ENCODE data around the gene PHF10.

PHF10 gene

GRCh38 chr6:169709293-169709692, 15.0 kb downstream of the PHF10 start:
- no peaks in the 10 kb centered on the region for H3K27me3 ChIP-seq (ENCODE audit: insufficient read depth, low read length, poor library complexity)
- no peak overlapping the region for H3K4me2 ChIP-seq (ENCODE audit: insufficient read depth, low read length)
- H2AFZ ChIP-seq (ENCODE audit: low read depth, low read length): no peak overlapping the region
- peaks cover 85% of the 10 kb centered on the region for H3K36me3 ChIP-seq (ENCODE audit: insufficient read depth, low read length)
- peaks cover 11% of the 10 kb centered on the region; the same call in 1 of the 2 replicates for H4K20me1 ChIP-seq (ENCODE audit: insufficient read depth, low read length)
- peaks cover 36% of the 10 kb centered on the region for H3K79me2 ChIP-seq (ENCODE audit: insufficient read depth, low read length)
- ATAC-seq (ENCODE audit: insufficient read depth, low read depth) (no peak), DNase-seq (no peak)
- H3K9ac ChIP-seq (ENCODE audit: low read depth, low read length): no peak overlapping the region
- no peak overlapping the region for H3K4me3 ChIP-seq (ENCODE audit: low read depth in 1 of 2, low read length in 2 of 2)
- no peak for TF ChIP-seq EZH2 (IDR thresholded peaks at IDR 0.05; ENCODE audit: borderline replicate concordance, low read depth, low read length, severe bottlenecking)
- TF ChIP-seq CTCF (IDR thresholded peaks at IDR 0.05; ENCODE audit: borderline replicate concordance, extremely low read depth, low read length, poor library complexity, severe bottlenecking): no peak
- peaks cover 18% of the 10 kb centered on the region for H3K4me1 ChIP-seq (ENCODE audit: insufficient read depth, low read length)
- no peak overlapping the region for H3K27ac ChIP-seq (ENCODE audit: low read length)
- no peaks in the 10 kb centered on the region for H3K9me3 ChIP-seq (ENCODE audit: insufficient read depth, low read length, severe bottlenecking)

- Histone ChIP-seq H3K4me1 (ENCODE audit: insufficient read depth, low read length) (peaks cover 33% of the 10 kb centered on the region), H2AFZ (ENCODE audit: low read depth, low read length) (no peak overlapping the region), H3K9me3 (ENCODE audit: insufficient read depth, low read length, severe bottlenecking) (no peaks in the 10 kb centered on the region), H3K27ac (ENCODE audit: low read length) (no peak overlapping the region), H3K4me2 (ENCODE audit: insufficient read depth, low read length) (no peak overlapping the region), H3K36me3 (ENCODE audit: insufficient read depth, low read length) (peaks cover 79% of the 10 kb centered on the region), H3K4me3 (ENCODE audit: low read depth in 1 of 2, low read length in 2 of 2) (no peak overlapping the region), H3K9ac (ENCODE audit: low read depth, low read length) (no peak overlapping the region), H3K79me2 (ENCODE audit: insufficient read depth, low read length) (peaks cover 48% of the 10 kb centered on the region), H3K27me3 (ENCODE audit: insufficient read depth, low read length, poor library complexity) (no peaks in the 10 kb centered on the region), H4K20me1 (ENCODE audit: insufficient read depth, low read length) (peaks cover 18% of the 10 kb centered on the region)
- TF ChIP-seq CTCF (IDR thresholded peaks at IDR 0.05; ENCODE audit: borderline replicate concordance, extremely low read depth, low read length, poor library complexity, severe bottlenecking): no peak
- TF ChIP-seq EZH2 (IDR thresholded peaks at IDR 0.05; ENCODE audit: borderline replicate concordance, low read depth, low read length, severe bottlenecking): no peak
- ATAC-seq (ENCODE audit: insufficient read depth, low read depth) (peak; percentile 36; the same call in 1 of the 3 replicates), DNase-seq (no peak)
Measured at GRCh38 chr6:169707772-169708171, 16.5 kb downstream of the PHF10 start.

- H3K4me2 ChIP-seq (ENCODE audit: insufficient read depth, low read length): peak overlapping the region; percentile 93
- peaks cover 30% of the 10 kb centered on the region for H4K20me1 ChIP-seq (ENCODE audit: insufficient read depth, low read length)
- H3K9me3 ChIP-seq (ENCODE audit: insufficient read depth, low read length, severe bottlenecking): no peaks in the 10 kb centered on the region
- DNase-seq (no peak), ATAC-seq (ENCODE audit: insufficient read depth, low read depth) (no peak; the same call in 2 of the 3 replicates)
- H3K27ac ChIP-seq (ENCODE audit: low read length): peak overlapping the region; percentile 87
- H3K36me3 ChIP-seq (ENCODE audit: insufficient read depth, low read length): peaks cover 52% of the 10 kb centered on the region
- peaks cover 55% of the 10 kb centered on the region for H3K4me1 ChIP-seq (ENCODE audit: insufficient read depth, low read length)
- H3K9ac ChIP-seq (ENCODE audit: low read depth, low read length): peak overlapping the region; percentile 97
- peaks cover 79% of the 10 kb centered on the region for H3K79me2 ChIP-seq (ENCODE audit: insufficient read depth, low read length)
- peak overlapping the region; percentile 91 to 98; a peak in 3 of 4 replicates for H3K4me3 ChIP-seq (ENCODE audit: low read depth in 1 of 2, low read length in 2 of 2)
- TF ChIP-seq CTCF (IDR thresholded peaks at IDR 0.05; ENCODE audit: borderline replicate concordance, extremely low read depth, low read length, poor library complexity, severe bottlenecking) (no peak), EZH2 (IDR thresholded peaks at IDR 0.05; ENCODE audit: borderline replicate concordance, low read depth, low read length, severe bottlenecking) (no peak)
- H3K27me3 ChIP-seq (ENCODE audit: insufficient read depth, low read length, poor library complexity): no peaks in the 10 kb centered on the region
- H2AFZ ChIP-seq (ENCODE audit: low read depth, low read length): no peak overlapping the region
Measured at GRCh38 chr6:169702840-169703246, 21.5 kb downstream of the PHF10 start.
